ENCODE results near the gene APIP.

Gene APIP

GRCh38 chr11:34840736-34841386 lies 75.3 kb downstream of the APIP start:
- DNase-seq (ENCODE audit: low read depth): no peak

GRCh38 chr11:34839969-34840368 lies 76.2 kb downstream of the APIP start:
- DNase-seq (ENCODE audit: low read depth): no peak

GRCh38 chr11:34836958-34837856 lies 79.0 kb downstream of the APIP start:
- DNase-seq (ENCODE audit: low read depth): no peak

- no peak for DNase-seq (ENCODE audit: low read depth)
Observed at GRCh38 chr11:34833602-34834001, 82.6 kb downstream of the APIP start.
